T47D (cell line): ENCODE measurements around the gene RBM6.
"Not testable (repeated sequence)": the region's sequence is repeated elsewhere in the genome, so short reads cannot be mapped to it uniquely, and the experiment has no call there.

Experiments used
- DNase-seq, 2 experiments: peaks; one replicate each; pipeline versions ENCODE4 v3.0.0 to v3.0.0-alpha.2; 2011 to 2012; ENCODE audit warnings: low read depth in 1 of 2, low spot score in 1 of 2
- JUND ChIP-seq: IDR thresholded peaks from 2 replicates; pipeline ENCODE4 v1.6.1; 2012; ENCODE audit warnings: low read depth
- in situ Hi-C: cut with HindIII; loops from 2 replicates; pipeline ENCODE4 v1.10.0; 2016; ENCODE audit warnings: low sequenced_read_pairs, low pct_unique_long_range_greater_than_20kb

The RBM6 gene

GRCh38 chr3:49939858-49940666 lies at the start of gene RBM6:
RBM6 (plus strand) TSS chr3:49940150; CDS start chr3:49962642, 22,492 bp downstream.
- DNase-seq = peak; percentile 82 to 97
- no peak for TF ChIP-seq JUND
- in situ Hi-C loops = no loop called here

GRCh38 chr3:49895791-49896190 lies 44.2 kb upstream of the RBM6 start:
- no peak for DNase-seq
- TF ChIP-seq JUND = no peak
- in situ Hi-C loops = no loop called here

DNA sequence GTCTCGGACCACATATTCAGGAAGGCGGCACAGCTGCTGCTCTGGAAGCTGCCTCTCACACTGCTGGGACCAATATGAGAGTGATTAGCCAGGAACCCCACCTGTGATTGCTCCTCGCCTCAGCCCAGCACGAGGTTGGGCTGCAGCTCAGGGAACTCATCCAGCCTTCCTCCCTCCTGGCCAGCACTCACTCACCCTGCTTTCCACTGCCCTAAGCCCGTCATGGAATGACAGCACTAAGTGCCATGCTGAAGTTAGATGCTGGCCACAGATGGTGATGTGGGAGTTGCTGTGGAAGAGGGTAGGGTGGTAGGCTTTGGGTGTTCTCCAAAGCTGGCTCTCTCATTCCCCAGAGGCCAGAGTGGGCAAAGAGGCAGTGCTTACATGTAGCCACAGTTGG lies 43.6 kb upstream of the RBM6 start:
- DNase-seq = no peak
- in situ Hi-C loops = no loop called here
- no peak for TF ChIP-seq JUND

GRCh38 chr3:49898991-49899390 lies 41.0 kb upstream of the RBM6 start:
- no peak for DNase-seq
- in situ Hi-C loops = no loop called here
- no peak for TF ChIP-seq JUND

DNA sequence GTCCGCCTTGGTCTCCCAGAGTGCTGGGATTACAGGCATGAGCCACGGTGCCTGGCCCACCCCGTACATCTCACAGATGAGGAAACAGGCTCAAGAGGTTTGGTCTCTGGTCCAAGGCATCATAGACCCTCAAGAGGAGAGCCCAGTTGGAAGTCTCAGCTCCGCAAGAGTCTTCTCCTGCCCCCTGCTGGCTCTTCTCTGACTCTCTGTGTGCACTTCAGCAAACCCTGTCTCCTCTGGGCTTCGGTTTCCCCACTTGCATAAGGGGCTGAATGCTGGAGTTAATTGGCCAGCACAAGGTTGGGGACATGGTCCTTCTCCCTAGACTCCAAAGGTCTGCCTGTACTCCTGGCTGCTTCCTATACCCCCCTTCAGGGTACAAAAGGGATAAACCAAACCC lies 40.1 kb upstream of the RBM6 start:
- no peak for DNase-seq
- no peak for TF ChIP-seq JUND
- in situ Hi-C loops = no loop called here

GRCh38 chr3:49900491-49901153 lies 39.3 kb upstream of the RBM6 start:
- DNase-seq = peak; percentile 80 to 84
- TF ChIP-seq JUND = no peak
- in situ Hi-C loops = no loop called here

DNA sequence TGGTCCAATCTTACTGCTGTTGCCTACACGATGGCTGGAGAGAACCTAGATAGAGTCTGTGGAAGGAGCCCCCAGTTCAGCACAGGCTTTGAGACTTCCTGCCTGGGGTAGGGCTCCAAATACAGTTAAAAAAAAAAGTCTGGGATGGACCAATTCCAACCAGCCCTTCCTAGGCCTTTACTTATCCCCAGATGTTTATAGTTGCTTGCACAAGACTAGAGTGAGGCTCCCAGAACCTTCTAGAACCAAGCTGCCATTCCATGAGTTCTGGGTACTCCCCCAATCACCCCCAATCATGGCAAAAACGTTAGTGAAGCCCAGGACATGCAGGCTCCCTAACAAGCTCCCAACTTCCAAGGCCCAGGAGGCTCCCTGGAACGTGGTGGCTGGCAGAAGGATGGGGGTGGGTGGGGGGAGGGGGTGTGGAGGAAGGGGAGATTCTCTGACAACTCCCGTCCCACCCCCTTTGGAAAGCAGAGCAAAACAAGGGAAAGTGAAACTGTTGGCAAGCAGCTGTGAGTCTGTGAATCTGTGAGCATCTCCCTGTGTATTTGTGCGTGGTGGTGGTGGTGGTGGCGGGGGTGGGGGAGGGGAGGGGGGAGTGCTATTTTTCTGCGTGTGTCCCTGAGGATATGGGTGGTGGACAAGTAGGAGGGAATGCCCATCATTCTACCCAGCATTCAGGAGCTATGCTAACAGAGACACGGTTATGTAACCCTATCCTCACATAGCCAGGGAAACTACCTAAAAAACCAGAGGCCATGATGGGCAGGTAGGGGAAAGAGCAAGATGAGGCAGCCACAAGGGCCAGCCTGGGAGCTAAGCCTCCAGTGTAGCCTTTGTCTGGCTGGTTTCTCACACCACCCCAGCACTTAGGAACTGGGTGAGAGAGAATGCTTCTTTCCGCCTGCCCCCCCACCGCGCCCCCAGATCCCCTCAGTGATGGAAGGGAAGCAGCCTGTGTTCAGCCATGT lies 38.3 kb upstream of the RBM6 start:
- TF ChIP-seq JUND = no peak
- no peak for DNase-seq
- in situ Hi-C loops = no loop called here

DNA sequence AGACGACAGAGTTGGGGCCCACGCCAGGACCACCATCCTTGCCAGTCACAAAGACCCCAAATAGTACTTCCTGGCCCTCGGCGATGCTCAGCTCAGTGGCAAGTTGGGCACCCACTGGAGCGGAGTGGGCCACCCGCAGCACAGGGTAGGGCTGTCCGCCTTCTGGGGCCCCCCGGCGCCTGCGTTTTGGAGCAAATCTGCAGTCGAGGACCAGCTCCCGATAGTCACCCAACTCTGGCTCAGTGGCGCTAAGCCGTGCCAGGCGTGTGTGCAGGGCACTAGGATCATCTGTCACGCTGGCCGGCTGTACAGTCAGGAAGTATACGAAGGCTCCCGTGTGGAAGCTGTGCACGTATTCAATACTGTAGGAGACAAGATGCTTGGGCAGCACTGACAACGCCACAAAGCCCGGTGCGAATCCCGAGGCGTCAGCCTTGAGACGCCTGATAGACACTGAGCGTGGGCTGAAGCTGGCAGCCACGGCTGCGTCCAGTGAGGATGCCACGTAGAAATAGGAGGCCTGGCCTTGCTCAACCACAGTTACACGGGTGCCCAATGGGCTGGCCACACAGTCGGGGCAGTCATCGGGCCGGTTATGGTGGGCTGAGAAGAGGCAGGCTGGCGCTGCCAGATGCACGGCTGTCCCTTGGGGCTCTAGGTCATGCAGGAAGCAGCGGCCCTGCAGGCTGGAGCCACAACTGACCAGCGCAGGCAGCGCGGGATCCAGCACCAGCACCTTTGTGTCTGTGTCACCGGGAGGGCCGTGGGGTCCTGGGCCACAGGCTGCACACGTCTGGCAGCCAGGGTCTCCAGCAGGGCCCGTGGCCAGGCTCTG lies 37.2 kb upstream of the RBM6 start:
- TF ChIP-seq JUND = no peak
- in situ Hi-C loops = no loop called here
- no peak for DNase-seq

DNA sequence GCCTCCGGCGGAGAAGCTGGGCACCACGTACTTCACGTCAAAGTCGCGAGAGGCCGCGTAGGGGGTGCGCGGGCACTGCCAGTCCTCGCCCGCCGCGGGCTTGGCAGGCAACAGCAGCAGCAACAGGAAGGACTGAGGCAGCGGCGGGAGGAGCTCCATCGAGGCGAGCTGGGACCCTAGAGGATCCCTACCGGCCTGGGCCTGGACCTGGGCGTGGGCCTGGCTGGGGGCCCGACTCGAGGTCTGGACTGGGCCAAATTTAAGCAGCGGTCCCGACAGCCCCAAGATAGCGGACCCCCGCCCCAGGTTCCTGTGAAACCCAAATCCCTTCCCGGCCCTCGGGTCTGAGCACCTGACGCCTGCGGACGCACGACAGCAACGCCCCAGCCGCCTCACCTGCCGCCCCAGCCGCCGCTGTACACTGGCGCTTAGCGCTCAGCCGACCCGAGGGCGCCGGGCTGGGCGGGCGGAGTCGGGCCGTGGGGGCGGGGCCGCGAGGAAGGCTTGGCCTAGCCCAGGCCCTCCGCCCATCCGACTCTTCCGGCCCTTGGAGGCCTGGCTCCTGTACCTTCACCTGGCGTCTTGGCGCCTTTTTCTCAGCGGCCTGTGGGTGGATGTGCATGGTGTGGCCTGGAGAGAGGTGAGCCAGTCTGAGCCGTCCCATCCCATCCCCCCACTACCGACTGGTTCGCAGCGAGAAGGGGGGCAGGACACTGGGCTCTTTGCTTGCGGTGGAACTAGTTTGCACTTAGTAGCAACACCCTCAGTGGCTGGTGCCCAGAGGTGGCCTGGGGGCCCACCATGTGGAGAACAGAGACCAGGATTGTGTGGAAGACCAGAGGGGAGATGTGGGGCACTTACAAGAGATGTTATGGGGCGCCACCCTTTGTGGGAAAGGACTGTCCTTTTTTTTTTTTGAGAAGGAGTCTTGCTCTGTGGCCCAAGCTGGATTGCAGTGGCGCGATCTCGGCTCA lies 36.2 kb upstream of the RBM6 start, which contains the start of gene MST1R:
MST1R (minus strand) TSS at position 423 of the 974 bp plus-strand sequence; CDS start at position 159, 264 bp downstream.
- in situ Hi-C loops = no loop called here
- no peak for TF ChIP-seq JUND
- DNase-seq = peak; percentile 76 to 98

- in situ Hi-C loops, DNase-seq: not testable (repeated sequence)
Observed at GRCh38 chr3:49904448-49904847, 35.5 kb upstream of the RBM6 start.
